CD4-positive, alpha-beta T cell treated with Interleukin-6 at 100 ng/mL for 8 hours (primary cell): ENCODE results near the gene TAF11L5.
A peak's percentile ranks its signal among the peaks of the same experiment; 100 is the strongest.
"Not testable (repeated sequence)": the region's sequence is repeated elsewhere in the genome, so short reads cannot be mapped to it uniquely, and the experiment has no call there.

Source experiments
- DNase-seq: peaks from one replicate; pipeline ENCODE4 v3.0.0-alpha.2; 2020; ENCODE audit warnings: mixed read lengths, low spot score

Gene TAF11L5

GRCh38 chr5:17524935-17525334 lies at the start of gene TAF11L5:
Gene TAF11L5 (plus strand): TSS chr5:17525235.
- DNase-seq = not testable (repeated sequence)

DNA sequence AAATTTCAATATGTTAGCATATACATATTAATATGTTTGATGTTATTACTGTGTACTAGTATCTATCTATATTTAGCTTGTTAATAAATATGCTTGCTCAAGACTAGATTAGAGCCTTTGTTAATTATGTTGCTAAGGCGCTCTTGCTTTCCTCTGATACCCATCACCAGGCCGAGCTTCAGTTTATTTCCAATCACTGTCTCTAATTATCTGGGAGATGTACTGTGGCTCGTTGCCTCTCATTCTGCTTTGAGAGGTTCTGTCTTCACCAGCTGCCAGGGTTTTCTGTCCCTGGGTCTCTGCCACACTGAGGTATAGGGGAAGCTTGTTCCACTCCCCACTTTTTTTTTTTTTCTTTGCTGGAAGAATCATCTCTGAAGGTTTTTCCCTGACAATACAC lies 48.0 kb upstream of the TAF11L5 start:
- DNase-seq = no peak

DNA sequence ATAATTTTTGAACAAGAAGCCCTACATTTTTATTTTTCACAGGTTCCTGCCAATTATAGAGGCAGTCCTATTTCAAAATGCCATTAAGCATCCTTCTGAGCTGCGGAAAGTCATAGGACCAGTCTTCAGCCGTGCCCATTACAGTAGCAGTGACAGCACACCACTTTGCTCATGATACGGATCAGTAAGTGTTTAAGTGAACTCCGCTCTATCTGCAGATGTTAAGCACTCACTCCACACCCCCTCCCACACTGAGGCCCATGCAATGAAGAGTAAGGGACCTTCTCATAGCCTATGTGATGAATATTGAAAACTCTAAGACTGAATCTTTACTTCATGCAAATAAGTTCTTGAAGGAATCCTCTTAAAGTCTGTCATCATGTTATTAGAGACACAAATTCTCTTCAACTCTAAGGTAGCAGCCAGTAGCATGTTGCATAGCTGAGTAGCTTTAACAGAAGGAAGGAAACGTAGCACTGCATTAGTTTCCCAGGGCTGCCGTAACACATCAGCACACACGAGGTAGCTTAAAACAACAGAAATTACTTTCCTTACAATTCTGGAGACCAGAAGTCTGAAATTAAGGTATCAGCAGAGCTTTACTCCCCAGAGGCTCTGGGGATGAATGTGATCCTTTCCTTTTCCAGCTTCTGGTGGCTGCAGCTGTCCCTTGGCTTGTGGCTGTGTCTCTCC lies 47.3 kb upstream of the TAF11L5 start:
- DNase-seq = no peak

DNA sequence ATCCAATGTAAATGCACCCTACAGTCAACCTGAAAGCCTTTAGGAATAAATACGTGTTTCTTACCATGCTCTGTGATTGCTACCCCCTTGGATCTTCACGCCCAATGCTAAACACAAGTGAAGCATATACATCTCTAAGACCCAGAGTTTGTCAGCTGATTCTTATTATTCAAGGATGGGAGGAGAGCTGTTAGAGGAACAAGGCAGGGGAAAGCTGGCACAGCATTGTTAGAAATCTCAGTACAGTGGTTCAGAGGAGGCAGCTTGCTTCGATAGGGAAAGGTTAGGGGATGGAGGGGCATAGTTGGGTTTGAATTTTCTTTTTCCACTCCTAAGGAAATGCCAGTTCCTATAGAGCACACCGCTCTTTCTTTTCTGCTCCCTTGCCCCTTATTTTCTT lies 43.7 kb upstream of the TAF11L5 start:
- DNase-seq = no peak

- DNase-seq = no peak
These were observed 42.2 kb upstream of the TAF11L5 start for GRCh38 chr5:17482790-17483189.

- not testable (repeated sequence) for DNase-seq
These were observed 38.4 kb upstream of the TAF11L5 start for GRCh38 chr5:17486464-17487173.

DNA sequence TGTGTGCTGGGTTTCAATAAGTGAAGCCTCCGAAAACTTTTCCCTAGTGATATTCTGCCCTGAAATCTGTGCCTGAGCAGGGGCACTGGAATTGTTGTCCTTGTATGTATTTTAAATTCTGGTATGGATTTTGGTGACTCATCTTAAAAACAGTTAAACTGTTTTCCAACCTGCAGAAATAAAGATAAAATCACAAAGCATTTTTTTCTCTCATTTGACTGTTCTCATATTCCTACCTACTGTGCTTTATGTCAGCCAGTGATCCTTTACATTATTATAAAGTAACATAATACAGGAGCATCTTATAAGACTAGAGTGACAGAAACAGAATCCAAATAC lies 37.9 kb upstream of the TAF11L5 start:
- DNase-seq = no peak

GRCh38 chr5:17491257-17491656 lies 33.8 kb upstream of the TAF11L5 start:
- DNase-seq = not testable (repeated sequence)

DNA sequence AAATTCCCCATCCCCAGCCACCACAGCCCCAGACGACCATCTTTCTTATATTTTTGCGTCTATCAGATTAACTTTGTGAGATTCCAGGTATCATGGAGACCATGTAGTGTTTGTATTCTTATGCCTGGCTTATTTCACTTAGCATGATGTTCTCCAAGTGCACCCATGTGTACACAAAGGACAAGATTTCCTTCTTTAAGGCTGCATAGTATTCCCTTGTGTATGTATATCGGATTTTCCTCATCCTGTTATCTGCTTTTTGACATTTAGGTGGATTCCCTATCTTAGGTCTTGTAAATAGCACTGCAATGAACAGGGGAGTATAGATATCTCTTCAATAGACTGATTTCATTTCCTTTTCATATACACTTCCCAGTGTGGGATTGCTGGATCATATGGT lies 32.3 kb upstream of the TAF11L5 start:
- no peak for DNase-seq

DNA sequence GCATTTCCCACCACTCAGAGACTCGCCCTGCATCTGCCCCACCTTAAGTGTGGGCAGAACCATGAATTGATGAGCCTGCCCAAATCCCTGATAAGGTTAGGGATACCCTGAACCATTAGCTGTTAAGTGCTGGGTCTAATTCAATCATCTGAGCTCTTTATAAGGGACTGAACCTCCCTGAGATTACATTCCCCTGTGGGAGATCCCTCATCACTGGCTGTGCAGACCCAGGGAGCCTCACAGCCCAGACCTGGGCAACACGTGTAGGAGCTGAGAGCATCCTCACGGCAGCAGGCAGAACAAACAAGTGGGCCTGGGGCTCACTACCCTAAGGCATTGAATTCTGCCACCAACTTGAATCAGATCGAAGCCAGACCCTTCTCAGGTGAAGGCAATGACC lies 27.6 kb upstream of the TAF11L5 start:
- no peak for DNase-seq

- DNase-seq = not testable (repeated sequence)
These were observed 27.1 kb upstream of the TAF11L5 start, which contains the start of gene TAF11L2 for GRCh38 chr5:17497931-17498330. Gene TAF11L2 (plus strand): TSS chr5:17498231.

GRCh38 chr5:17511775-17512325 lies 13.2 kb upstream of the TAF11L5 start:
- DNase-seq = no peak

- not testable (repeated sequence) for DNase-seq
These were observed 7.5 kb upstream of the TAF11L5 start for GRCh38 chr5:17517526-17517925.

DNA sequence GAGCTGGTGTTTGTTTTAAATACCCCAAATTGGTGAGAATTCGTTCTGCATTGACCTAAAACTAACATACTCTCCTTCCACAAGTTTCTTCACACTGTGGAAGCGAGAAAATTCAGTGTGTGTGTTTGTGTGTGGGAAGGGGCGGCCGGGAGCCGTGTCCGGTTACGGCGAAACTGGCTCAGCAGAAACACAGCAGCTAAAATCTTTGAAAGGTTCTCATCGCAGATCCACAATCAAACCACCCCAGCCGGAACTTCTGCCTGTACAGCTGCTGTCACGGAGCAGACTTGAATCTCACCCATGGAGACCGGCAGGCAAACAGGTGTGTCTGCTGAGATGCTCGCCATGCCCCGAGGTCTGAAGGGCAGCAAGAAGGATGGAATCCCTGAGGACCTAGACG lies 7.0 kb upstream of the TAF11L5 start, which contains the start of gene TAF11L3:
TAF11L3 (plus strand) TSS at position 301 of the 400 bp plus-strand sequence.
- DNase-seq = not testable (repeated sequence)

- DNase-seq = not testable (repeated sequence)
These were observed 5.5 kb upstream of the TAF11L5 start for GRCh38 chr5:17519508-17519907.

DNA sequence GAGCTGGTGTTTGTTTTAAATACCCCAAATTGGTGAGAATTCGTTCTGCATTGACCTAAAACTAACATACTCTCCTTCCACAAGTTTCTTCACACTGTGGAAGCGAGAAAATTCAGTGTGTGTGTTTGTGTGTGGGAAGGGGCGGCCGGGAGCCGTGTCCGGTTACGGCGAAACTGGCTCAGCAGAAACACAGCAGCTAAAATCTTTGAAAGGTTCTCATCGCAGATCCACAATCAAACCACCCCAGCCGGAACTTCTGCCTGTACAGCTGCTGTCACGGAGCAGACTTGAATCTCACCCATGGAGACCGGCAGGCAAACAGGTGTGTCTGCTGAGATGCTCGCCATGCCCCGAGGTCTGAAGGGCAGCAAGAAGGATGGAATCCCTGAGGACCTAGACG lies 3.5 kb upstream of the TAF11L5 start, which contains the start of gene TAF11L4:
TAF11L4 (plus strand) TSS at position 301 of the 400 bp plus-strand sequence.
- DNase-seq = not testable (repeated sequence)

GRCh38 chr5:17526504-17526903 lies 1.5 kb downstream of the TAF11L5 start:
- peak; percentile 5 for DNase-seq

DNA sequence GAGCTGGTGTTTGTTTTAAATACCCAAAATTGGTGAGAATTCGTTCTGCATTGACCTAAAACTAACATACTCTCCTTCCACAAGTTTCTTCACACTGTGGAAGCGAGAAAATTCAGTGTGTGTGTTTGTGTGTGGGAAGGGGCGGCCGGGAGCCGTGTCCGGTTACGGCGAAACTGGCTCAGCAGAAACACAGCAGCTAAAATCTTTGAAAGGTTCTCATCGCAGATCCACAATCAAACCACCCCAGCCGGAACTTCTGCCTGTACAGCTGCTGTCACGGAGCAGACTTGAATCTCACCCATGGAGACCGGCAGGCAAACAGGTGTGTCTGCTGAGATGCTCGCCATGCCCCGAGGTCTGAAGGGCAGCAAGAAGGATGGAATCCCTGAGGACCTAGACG lies 3.3 kb downstream of the TAF11L5 start, which contains the start of gene TAF11L6:
TAF11L6 (plus strand) TSS at position 301 of the 400 bp plus-strand sequence.
- DNase-seq = not testable (repeated sequence)
